GM10248 (cell line): ENCODE measurements around the gene MGME1.

Source experiments
- CTCF ChIA-PET: fragments of 300-600 bp; sonication (Branson Sonifier 250); formaldehyde crosslinking; extraction: SDS; loops from one replicate; lab custom pipeline; 2021; ENCODE audit warnings: antibody characterized with exemption; lab: Yijun Ruan, JAX
- POLR2A ChIA-PET: fragments of 350-650 bp; sonication (Branson Sonifier 250); formaldehyde crosslinking; extraction: SDS; loops from one replicate; lab custom pipeline; 2020; ENCODE audit warnings: antibody characterized with exemption; lab: Yijun Ruan, JAX
- DNase-seq: peaks from one replicate; pipeline ENCODE4 v3.0.0; 2012; ENCODE audit errors: extremely low spot score
- TF ChIP-seq, protein P1 (sequence below): IDR thresholded peaks from 2 replicates; pipeline ENCODE4 v1.5.1; 2012; ENCODE audit warnings: mild to moderate bottlenecking, low read depth; ENCODE audit errors: extremely low read depth, missing control alignments, control extremely low read depth

Gene MGME1

DNA sequence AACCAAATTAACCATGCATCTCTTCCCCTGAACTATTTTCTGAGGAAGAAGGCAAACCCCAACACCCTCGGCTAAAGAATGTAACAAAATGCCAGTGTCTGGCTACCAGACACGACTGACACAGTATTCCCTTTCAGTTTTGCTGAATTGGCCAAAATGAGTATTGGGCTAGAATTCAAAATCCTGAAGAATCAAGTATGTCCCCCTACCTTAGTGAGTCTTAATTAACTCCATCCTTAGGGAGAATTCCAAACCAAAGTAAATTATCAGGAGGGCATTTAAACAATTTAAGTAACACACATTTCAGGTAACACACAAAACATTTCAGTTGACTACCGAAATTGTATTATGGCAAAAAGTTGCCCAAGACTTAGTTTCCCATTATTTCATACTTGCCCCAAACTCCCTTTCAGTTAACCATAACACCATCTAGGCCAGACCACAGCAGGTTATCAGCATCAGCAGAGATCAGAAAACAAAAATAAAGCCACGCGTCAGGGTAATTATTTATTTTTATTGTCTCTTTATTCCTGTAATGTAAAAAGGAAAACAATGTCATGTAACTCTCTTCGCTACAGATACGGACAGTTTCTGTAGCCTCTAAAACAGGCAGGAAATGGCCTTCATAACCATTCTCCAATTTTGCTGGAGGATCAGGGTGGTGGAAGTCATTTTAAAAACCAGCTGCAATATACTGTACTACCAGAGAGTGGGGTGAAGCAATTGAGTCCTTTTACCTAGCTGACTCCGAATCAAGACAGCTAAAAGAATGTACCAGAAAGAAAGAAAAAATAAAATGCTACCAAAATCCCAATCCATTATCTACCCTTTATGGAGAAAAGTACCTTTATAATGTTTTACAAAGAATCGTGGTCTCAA, 2.1 kb upstream of the MGME1 start:
- DNase-seq, result no peak
- CTCF ChIA-PET, result interaction anchor here (0.7 to 7.9 kb wide), 7 partner anchors 11 to 284 kb away, joined by 3 to 69 read pairs (median 4); partner anchors contain the start of gene RRBP1

DNA sequence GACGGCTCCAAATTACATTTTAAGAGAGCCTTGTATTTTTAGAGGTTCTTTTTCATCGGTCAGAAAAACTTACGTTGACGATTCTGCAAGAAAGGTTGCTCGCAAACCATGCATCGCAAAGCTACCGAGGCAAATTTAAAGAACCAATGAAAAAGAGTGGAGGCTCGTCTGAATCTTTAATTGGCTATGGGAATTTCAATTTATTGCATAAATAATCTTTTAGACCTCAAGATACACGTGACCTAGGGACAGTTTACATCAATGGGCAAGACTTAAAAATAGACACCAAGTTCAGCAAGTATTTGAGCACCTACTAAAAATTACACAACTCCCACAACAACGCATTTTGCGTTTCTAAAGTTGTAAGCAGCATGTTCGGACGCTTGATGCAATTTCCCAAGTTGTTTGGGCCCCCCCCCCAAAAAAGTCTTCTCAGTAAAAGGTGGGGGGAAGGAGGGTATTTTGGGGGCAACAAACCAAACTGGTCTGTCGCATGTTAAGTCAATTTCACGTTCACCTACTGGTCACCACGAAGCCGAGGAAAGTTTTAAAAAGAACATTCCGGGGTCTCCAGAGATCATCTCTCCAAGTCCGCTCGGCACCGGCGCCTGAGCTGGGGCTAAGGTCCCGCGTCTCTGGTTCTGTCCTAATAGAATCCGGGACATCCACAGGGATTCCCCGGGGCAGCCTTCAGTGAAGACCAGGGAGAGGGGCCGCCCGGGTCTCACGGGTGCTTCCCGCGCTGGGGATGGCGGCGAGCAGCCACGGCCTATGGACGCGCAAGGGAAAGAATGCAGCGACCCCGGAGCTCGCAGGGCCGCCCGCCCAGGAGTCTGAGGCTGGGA, 1.1 kb upstream of the MGME1 start:
- TF ChIP-seq, protein P1, sequence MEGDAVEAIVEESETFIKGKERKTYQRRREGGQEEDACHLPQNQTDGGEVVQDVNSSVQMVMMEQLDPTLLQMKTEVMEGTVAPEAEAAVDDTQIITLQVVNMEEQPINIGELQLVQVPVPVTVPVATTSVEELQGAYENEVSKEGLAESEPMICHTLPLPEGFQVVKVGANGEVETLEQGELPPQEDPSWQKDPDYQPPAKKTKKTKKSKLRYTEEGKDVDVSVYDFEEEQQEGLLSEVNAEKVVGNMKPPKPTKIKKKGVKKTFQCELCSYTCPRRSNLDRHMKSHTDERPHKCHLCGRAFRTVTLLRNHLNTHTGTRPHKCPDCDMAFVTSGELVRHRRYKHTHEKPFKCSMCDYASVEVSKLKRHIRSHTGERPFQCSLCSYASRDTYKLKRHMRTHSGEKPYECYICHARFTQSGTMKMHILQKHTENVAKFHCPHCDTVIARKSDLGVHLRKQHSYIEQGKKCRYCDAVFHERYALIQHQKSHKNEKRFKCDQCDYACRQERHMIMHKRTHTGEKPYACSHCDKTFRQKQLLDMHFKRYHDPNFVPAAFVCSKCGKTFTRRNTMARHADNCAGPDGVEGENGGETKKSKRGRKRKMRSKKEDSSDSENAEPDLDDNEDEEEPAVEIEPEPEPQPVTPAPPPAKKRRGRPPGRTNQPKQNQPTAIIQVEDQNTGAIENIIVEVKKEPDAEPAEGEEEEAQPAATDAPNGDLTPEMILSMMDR, result no peak
- ChIA-PET POLR2A (interaction anchor here (0.9 to 2.5 kb wide), 4 partner anchors 9 to 286 kb away, joined by 4 to 12 read pairs (median 8); partner anchors contain the start of gene RRBP1), CTCF (interaction anchor here (0.7 to 7.9 kb wide), 6 partner anchors 12 to 285 kb away, joined by 3 to 69 read pairs (median 4); partner anchors contain the start of gene RRBP1)
- DNase-seq, result no peak

More for the DNA sequence above, 2.1 kb upstream of the MGME1 start:
- POLR2A ChIA-PET, result interaction anchor here (0.7 to 1.9 kb wide), 5 partner anchors 11 to 313 kb away, joined by 4 to 12 read pairs (median 8); partner anchors contain the start of gene RRBP1
- TF ChIP-seq, protein P1, result no peak

DNA sequence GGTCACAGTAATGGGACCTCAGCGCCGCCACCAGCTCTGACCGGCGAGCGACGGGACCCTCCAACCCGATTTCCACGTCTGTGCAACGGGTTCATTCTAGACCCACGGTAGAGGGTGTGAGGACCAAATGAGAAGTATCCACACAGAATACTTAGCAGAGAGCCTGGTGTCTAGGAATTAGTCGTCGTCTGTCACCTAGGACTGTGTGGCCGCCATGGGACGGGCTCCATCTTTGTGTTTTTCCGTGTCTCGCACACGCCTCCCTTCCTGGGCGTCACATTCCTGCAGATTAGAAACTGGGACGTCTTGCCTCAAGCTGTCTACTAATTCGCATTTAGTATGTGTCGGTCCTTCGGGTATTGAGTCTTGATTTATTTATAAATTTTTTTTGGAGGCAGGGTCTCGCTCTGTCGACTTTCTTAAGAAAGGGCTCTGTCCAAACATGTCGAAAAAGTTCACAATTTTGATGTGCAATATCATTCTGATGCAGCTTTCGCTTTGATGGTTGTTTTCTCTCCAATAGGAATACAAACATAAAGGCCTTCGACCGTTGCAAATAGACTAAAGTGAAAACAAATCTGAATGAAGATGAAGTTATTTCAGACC, 563 bp downstream of the MGME1 start:
- DNase-seq, result no peak
- CTCF ChIA-PET, result interaction anchor here (1.0 to 7.9 kb wide), 5 partner anchors 12 to 287 kb away, joined by 4 to 69 read pairs (median 9); partner anchors contain the start of gene RRBP1
- TF ChIP-seq, protein P1, result no peak
- POLR2A ChIA-PET, result interaction anchor here (2.5 kb wide), 1 partner anchor 10 kb away, joined by 8 read pairs; no protein-coding TSS in a partner anchor

DNA sequence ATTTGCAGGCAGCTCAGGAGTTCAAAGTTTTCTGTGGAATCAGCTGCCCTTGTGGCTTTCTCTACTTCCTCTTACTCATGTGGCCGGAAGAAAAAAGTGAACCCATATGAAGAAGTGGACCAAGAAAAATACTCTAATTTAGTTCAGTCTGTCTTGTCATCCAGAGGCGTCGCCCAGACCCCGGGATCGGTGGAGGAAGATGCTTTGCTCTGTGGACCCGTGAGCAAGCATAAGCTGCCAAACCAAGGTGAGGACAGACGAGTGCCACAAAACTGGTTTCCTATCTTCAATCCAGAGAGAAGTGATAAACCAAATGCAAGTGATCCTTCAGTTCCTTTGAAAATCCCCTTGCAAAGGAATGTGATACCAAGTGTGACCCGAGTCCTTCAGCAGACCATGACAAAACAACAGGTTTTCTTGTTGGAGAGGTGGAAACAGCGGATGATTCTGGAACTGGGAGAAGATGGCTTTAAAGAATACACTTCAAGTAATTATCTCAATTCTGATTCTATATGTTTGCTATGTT, 1.1 kb downstream of the MGME1 start:
- TF ChIP-seq, protein P1, result no peak
- POLR2A ChIA-PET, result interaction anchor here (2.5 kb wide), 1 partner anchor 11 kb away, joined by 8 read pairs; no protein-coding TSS in a partner anchor
- peak; percentile 49 for DNase-seq
- CTCF ChIA-PET, result interaction anchor here (1.0 to 7.9 kb wide), 5 partner anchors 12 to 287 kb away, joined by 4 to 69 read pairs (median 9); partner anchors contain the start of gene RRBP1

DNA sequence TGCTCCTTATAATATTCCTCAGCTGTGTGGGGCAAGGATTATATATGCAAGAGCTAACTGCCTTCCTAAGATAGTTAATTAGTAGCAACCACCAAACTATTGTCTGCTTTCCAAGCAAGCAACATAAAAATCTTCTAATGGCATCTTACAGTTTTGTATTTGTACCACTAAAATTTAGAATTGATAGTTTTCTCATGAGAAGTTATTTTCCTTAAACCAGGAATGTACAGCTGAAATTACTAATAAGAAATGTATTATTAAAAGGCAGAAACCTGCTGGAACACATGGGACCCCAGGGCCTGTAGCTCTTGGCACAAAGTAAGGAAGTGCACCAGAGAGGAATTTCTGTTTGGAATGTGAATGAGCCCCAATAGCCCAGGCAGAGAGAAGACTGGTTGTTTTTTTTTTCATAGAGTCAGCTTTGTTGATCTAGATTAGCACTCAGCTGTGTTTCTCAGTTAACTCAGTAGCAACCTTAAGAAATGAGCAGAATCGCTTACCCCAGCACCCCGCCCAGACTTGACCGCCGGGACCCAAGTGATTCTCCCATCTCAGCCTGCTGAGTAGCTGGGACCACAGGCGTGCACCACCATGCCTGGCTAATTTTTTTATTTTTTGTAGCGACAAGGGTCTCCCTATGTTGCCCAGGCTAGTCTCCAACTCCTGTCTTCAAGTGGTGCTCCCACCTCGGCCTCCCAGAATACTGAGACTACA, 2.6 kb downstream of the MGME1 start:
- TF ChIP-seq, protein P1, result no peak
- ChIA-PET CTCF (interaction anchor here (1.1 to 7.9 kb wide), 6 partner anchors 12 to 33 kb away, joined by 3 to 69 read pairs (median 6); no protein-coding TSS in a partner anchor), POLR2A (interaction anchor here (0.8 to 1.1 kb wide), 2 partner anchors 12 to 32 kb away, joined by 4 read pairs; no protein-coding TSS in a partner anchor)
- no peak for DNase-seq
